ENCODE data around the gene BCOR.

DNA sequence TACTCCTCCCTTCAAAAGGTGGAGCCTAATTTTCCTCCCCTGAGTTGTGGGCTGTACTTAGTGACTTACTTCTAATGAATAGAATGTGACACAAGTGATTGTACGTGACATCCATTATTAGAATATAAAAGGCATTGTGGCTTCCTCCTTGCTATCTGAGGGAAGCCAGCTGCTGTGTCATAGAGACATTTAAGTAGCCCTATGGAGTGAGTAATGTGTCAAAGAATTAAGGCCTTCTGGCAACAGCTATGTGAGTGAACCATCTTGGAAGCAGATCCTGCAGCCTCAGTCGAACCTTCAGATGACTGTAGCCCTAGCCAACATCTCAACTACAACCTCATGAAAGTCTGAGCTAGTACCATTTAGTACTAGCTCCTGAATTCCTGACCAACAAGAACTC lies 76.1 kb downstream of the BCOR start:
- TF ChIP-seq, protein P1, sequence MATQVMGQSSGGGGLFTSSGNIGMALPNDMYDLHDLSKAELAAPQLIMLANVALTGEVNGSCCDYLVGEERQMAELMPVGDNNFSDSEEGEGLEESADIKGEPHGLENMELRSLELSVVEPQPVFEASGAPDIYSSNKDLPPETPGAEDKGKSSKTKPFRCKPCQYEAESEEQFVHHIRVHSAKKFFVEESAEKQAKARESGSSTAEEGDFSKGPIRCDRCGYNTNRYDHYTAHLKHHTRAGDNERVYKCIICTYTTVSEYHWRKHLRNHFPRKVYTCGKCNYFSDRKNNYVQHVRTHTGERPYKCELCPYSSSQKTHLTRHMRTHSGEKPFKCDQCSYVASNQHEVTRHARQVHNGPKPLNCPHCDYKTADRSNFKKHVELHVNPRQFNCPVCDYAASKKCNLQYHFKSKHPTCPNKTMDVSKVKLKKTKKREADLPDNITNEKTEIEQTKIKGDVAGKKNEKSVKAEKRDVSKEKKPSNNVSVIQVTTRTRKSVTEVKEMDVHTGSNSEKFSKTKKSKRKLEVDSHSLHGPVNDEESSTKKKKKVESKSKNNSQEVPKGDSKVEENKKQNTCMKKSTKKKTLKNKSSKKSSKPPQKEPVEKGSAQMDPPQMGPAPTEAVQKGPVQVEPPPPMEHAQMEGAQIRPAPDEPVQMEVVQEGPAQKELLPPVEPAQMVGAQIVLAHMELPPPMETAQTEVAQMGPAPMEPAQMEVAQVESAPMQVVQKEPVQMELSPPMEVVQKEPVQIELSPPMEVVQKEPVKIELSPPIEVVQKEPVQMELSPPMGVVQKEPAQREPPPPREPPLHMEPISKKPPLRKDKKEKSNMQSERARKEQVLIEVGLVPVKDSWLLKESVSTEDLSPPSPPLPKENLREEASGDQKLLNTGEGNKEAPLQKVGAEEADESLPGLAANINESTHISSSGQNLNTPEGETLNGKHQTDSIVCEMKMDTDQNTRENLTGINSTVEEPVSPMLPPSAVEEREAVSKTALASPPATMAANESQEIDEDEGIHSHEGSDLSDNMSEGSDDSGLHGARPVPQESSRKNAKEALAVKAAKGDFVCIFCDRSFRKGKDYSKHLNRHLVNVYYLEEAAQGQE (IDR thresholded peaks at IDR 0.05; ENCODE audit: insufficient read depth in 1 of 2, low read depth in 2 of 2, low read length in 1 of 2) = no peak
- TF ChIP-seq, protein P2, sequence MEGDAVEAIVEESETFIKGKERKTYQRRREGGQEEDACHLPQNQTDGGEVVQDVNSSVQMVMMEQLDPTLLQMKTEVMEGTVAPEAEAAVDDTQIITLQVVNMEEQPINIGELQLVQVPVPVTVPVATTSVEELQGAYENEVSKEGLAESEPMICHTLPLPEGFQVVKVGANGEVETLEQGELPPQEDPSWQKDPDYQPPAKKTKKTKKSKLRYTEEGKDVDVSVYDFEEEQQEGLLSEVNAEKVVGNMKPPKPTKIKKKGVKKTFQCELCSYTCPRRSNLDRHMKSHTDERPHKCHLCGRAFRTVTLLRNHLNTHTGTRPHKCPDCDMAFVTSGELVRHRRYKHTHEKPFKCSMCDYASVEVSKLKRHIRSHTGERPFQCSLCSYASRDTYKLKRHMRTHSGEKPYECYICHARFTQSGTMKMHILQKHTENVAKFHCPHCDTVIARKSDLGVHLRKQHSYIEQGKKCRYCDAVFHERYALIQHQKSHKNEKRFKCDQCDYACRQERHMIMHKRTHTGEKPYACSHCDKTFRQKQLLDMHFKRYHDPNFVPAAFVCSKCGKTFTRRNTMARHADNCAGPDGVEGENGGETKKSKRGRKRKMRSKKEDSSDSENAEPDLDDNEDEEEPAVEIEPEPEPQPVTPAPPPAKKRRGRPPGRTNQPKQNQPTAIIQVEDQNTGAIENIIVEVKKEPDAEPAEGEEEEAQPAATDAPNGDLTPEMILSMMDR (IDR thresholded peaks at IDR 0.05) = no peak
- TF ChIP-seq SIN3A (IDR thresholded peaks at IDR 0.05; ENCODE audit: borderline replicate concordance, insufficient read depth, low read depth, low read length) (no peak), POLR2AphosphoS5 (IDR thresholded peaks at IDR 0.05; ENCODE audit: low read depth, low read length) (no peak), TCF7L2 (IDR thresholded peaks at IDR 0.05; ENCODE audit: low read depth, low read length) (no peak)
